Upper lobe of left lung (tissue), 4 donors: ENCODE results near the gene MLH1.

Experiments
- EP300 ChIP-seq, 4 donors: sonication (generic); formaldehyde crosslinking; IDR thresholded peaks; one replicate each; pipeline ENCODE4 v1.5.1; 2017; ENCODE audit warnings: antibody characterized with exemption in 4 of 4, control low read depth in 2 of 4
- POLR2A ChIP-seq, 4 donors: fragments of 450-650 bp; IDR thresholded peaks; one replicate each; pipeline ENCODE4 v1.5.1; 2016 to 2017; ENCODE audit warnings: antibody characterized with exemption in 4 of 4, mild to moderate bottlenecking in 2 of 4
- POLR2AphosphoS5 ChIP-seq, 2 donors: sonication (generic); formaldehyde crosslinking; IDR thresholded peaks; one replicate each; pipeline ENCODE4 v1.5.1; 2017; ENCODE audit warnings: antibody characterized with exemption in 2 of 2
- TF ChIP-seq, protein P1 (sequence below), 6 experiments: fragments of 450-650 bp in 4 of 6; fragments of 200-600 bp in 2 of 6; sonication (generic) in 2 of 6; IDR thresholded peaks; one replicate each; pipeline ENCODE4 v1.5.1; 2016 to 2019; ENCODE audit warnings: antibody characterized with exemption in 6 of 6

DNA sequence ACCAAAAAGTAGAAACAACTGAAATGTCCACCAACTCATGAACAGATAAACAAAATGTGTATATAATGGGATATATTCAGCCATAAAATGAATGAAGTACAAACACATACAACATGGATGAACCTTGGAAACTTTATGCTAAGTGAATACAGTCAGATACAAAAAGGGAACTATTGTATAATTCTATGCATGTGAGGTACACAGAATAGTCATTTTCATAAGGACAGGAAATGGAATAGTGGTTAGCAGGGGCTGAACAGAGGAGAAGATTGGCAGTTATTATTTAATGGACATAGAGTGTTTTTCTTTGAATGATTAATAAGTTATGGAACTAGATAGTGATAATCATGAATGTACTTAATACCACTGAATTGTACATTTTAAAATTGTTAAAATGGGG, 28.5 kb upstream of the MLH1 start:
- TF ChIP-seq, protein P1, sequence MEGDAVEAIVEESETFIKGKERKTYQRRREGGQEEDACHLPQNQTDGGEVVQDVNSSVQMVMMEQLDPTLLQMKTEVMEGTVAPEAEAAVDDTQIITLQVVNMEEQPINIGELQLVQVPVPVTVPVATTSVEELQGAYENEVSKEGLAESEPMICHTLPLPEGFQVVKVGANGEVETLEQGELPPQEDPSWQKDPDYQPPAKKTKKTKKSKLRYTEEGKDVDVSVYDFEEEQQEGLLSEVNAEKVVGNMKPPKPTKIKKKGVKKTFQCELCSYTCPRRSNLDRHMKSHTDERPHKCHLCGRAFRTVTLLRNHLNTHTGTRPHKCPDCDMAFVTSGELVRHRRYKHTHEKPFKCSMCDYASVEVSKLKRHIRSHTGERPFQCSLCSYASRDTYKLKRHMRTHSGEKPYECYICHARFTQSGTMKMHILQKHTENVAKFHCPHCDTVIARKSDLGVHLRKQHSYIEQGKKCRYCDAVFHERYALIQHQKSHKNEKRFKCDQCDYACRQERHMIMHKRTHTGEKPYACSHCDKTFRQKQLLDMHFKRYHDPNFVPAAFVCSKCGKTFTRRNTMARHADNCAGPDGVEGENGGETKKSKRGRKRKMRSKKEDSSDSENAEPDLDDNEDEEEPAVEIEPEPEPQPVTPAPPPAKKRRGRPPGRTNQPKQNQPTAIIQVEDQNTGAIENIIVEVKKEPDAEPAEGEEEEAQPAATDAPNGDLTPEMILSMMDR (IDR thresholded peaks at IDR 0.05), result no peak
- TF ChIP-seq POLR2A (IDR thresholded peaks at IDR 0.05) (no peak), POLR2AphosphoS5 (IDR thresholded peaks at IDR 0.05) (no peak), EP300 (IDR thresholded peaks at IDR 0.05) (no peak)
